HG02759 (cell line): Measurements from ENCODE around the gene ANAPC15.
"Not testable (repeated sequence)": the region's sequence is repeated elsewhere in the genome, so short reads cannot be mapped to it uniquely, and the experiment has no call there.

ENCODE experiments used
- ATAC-seq: cut with Tn5 transposase; IDR thresholded peaks from one replicate; pipeline ENCODE4 v1.9.1; 2021; ENCODE audit warnings: mild to moderate bottlenecking, moderate library complexity; ENCODE audit not compliant: unreplicated experiment

ANAPC15 gene

GRCh38 chr11:72112143-72112977, at the start of gene ANAPC15:
Gene ANAPC15, minus strand, starts transcription at chr11:72112695. Its CDS starts 1,419 bp downstream, at chr11:72111276.
- ATAC-seq: peak; percentile 90

GRCh38 chr11:72160319-72160718, 47.8 kb upstream of the ANAPC15 start:
- no peak for ATAC-seq

GRCh38 chr11:72157131-72157530, 44.6 kb upstream of the ANAPC15 start:
- no peak for ATAC-seq

GRCh38 chr11:72155751-72156150, 43.3 kb upstream of the ANAPC15 start:
- no peak for ATAC-seq

GRCh38 chr11:72154816-72155215, 42.3 kb upstream of the ANAPC15 start:
- no peak for ATAC-seq

- ATAC-seq: not testable (repeated sequence)
These were observed 41.4 kb upstream of the ANAPC15 start for GRCh38 chr11:72153874-72154273.

GRCh38 chr11:72150882-72151281, 38.4 kb upstream of the ANAPC15 start:
- no peak for ATAC-seq

- ATAC-seq: no peak
These were observed 34.1 kb upstream of the ANAPC15 start for GRCh38 chr11:72146625-72147024.

- no peak for ATAC-seq
These were observed 32.5 kb upstream of the ANAPC15 start for GRCh38 chr11:72144807-72145565.

GRCh38 chr11:72142543-72142942, 30.0 kb upstream of the ANAPC15 start:
- not testable (repeated sequence) for ATAC-seq

- ATAC-seq: not testable (repeated sequence)
These were observed 29.6 kb upstream of the ANAPC15 start for GRCh38 chr11:72142086-72142485.

- ATAC-seq: no peak
These were observed 28.6 kb upstream of the ANAPC15 start for GRCh38 chr11:72141066-72141465.

GRCh38 chr11:72140661-72141060, 28.2 kb upstream of the ANAPC15 start:
- no peak for ATAC-seq

- no peak for ATAC-seq
These were observed 27.0 kb upstream of the ANAPC15 start for GRCh38 chr11:72139500-72139899.

GRCh38 chr11:72138821-72139390, 26.4 kb upstream of the ANAPC15 start:
- no peak for ATAC-seq

GRCh38 chr11:72136684-72137262, 24.3 kb upstream of the ANAPC15 start:
- no peak for ATAC-seq

- no peak for ATAC-seq
These were observed 23.6 kb upstream of the ANAPC15 start for GRCh38 chr11:72135891-72136683.

- ATAC-seq: not testable (repeated sequence)
These were observed 23.0 kb upstream of the ANAPC15 start, which contains the start of gene FOLR3 for GRCh38 chr11:72135473-72135872. Gene FOLR3, plus strand, starts transcription at chr11:72135725. Its CDS starts 228 bp downstream, at chr11:72135953.

GRCh38 chr11:72132646-72133045, 20.2 kb upstream of the ANAPC15 start:
- no peak for ATAC-seq

- no peak for ATAC-seq
These were observed 16.9 kb upstream of the ANAPC15 start for GRCh38 chr11:72129381-72129780.
